BLaER1 treated with 17β-estradiol and CSF1 and Interleukin-3, amounts not matched to agents 10 nM and 100 nM (cell line): ENCODE measurements around the gene AKR1B15.
"Not testable (repeated sequence)": the region's sequence is repeated elsewhere in the genome, so short reads cannot be mapped to it uniquely, and the experiment has no call there.

ENCODE experiments used
- H3K27ac ChIP-seq, 11 experiments: shearing (Covaris generic); formaldehyde crosslinking; 2 replicates each; pipeline ENCODE4 v1.8.1; 2022
- H3K27me3 ChIP-seq, 11 experiments: shearing (Covaris generic); formaldehyde crosslinking; 2 replicates each; pipeline ENCODE4 v1.8.1; 2022
- H3K36me3 ChIP-seq, 11 experiments: shearing (Covaris generic); formaldehyde crosslinking; 2 replicates each; pipeline ENCODE4 v1.8.1; 2022
- H3K4me1 ChIP-seq, 10 experiments: shearing (Covaris generic); formaldehyde crosslinking; 2 replicates each; pipeline ENCODE4 v1.8.1; 2022
- H3K4me2 ChIP-seq, 11 experiments: shearing (Covaris generic); formaldehyde crosslinking; 2 replicates each; pipeline ENCODE4 v1.8.1; 2022
- H3K4me3 ChIP-seq, 10 experiments: shearing (Covaris generic); formaldehyde crosslinking; 2 replicates each; pipeline ENCODE4 v1.8.1; 2022
- H3K9ac ChIP-seq, 11 experiments: shearing (Covaris generic); formaldehyde crosslinking; 2 replicates each; pipeline ENCODE4 v1.8.1; 2022
- H3K9me3 ChIP-seq, 11 experiments: shearing (Covaris generic); formaldehyde crosslinking; replicated peaks in 1 of 11; 2 replicates each; pipeline ENCODE4 v1.8.1; 2022
- H4K20me1 ChIP-seq, 11 experiments: shearing (Covaris generic); formaldehyde crosslinking; 2 replicates each; pipeline ENCODE4 v1.8.1; 2022
- Cebpa-rat ChIP-seq, 11 experiments: shearing (Covaris generic); IDR thresholded peaks; 2 replicates each; pipeline ENCODE4 v1.8.1; 2022

The AKR1B15 gene

DNA sequence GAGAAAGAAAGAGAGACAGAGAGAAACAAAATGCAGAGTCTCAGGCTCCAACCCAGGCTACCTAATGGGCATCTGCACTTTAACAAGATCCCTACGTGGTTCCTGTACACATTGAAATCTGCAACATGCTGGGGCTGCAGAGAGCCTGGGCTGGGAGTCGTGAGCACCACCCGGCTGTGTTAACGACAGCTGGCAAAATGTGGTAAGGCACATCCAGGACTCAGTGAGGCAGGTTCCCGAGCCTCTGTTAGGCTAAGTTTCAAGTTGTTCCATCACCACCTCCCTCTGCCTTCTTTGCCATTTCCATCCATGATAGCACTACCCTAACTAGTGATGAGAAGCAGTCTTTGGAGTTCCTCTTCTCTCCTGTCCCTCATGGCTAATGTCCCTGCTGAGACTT is 20.2 kb upstream of the AKR1B15 start:
- H3K4me2 ChIP-seq = no peak overlapping the region
- H3K27ac ChIP-seq = no peak overlapping the region
- no peak overlapping the region for H3K9ac ChIP-seq
- H4K20me1 ChIP-seq = no peaks in the 10 kb centered on the region
- no peaks in the 10 kb centered on the region for H3K27me3 ChIP-seq
- H3K4me3 ChIP-seq = no peak overlapping the region
- H3K9me3 ChIP-seq = no peaks in the 10 kb centered on the region
- H3K36me3 ChIP-seq = no peaks in the 10 kb centered on the region
- no peak for TF ChIP-seq Cebpa-rat (IDR thresholded peaks at IDR 0.05)
- no peaks in the 10 kb centered on the region for H3K4me1 ChIP-seq

DNA sequence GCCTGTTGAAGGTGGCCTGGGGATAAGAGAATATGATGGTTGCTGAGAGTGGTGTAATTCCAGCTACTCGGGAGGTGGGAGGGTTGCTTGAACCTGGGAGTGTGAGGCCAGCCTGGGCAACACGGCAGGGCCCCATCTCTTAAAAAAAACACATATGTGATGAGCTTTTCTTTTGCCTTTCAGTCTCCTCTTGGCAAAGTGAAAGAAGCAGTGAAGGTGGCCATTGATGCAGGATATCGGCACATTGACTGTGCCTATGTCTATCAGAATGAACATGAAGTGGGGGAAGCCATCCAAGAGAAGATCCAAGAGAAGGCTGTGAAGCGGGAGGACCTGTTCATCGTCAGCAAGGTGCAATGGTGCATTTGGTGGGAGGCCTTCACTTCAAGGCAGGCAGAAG is 18.4 kb upstream of the AKR1B15 start:
- TF ChIP-seq Cebpa-rat (IDR thresholded peaks at IDR 0.05) = no peak
- no peak overlapping the region for H3K4me3 ChIP-seq
- no peaks in the 10 kb centered on the region for H3K36me3 ChIP-seq
- no peak overlapping the region for H3K27ac ChIP-seq
- H3K9me3 ChIP-seq = no peaks in the 10 kb centered on the region
- no peaks in the 10 kb centered on the region for H3K27me3 ChIP-seq
- no peak overlapping the region for H3K4me2 ChIP-seq
- H4K20me1 ChIP-seq = no peaks in the 10 kb centered on the region
- H3K4me1 ChIP-seq = no peaks in the 10 kb centered on the region
- no peak overlapping the region for H3K9ac ChIP-seq

DNA sequence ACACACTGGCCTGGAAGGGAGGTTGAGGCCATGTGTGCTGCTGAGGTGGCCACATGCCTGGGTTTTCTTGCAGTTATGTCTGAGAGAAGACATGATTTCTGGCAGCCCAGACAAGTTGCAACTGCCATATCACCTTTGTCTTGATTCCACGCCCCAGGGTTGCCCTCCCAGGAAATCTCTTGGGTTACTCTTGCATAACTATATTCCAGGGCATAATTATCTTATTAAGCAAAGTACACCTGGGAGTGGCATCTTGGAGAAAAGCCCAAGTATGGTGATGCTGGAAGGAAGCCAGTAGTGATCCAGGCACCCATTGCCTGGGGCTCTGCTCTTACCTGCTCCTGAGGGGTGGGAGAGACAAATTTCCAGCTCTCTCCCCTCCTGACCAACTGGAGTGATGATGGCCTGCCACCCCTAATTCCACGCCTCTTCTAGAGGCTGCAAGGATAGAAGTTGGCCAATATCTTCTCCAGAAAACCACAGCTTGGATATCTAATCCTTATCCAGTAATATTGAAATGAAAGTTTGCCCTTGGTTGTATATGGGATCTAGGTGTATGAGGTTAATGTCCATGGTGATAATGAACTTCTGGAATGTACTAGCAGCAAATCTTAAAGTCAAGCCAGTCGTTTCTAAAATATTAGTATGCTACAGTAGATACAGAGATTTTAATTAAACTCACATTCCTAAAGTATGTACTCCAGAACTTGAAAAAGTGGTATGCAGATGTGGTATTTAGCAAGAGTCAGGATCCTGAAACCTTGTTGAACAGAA is 16.5 kb upstream of the AKR1B15 start:
- Histone ChIP-seq H3K9ac (no peak overlapping the region), H3K36me3 (no peaks in the 10 kb centered on the region), H3K4me1 (no peaks in the 10 kb centered on the region), H3K4me2 (no peak overlapping the region), H4K20me1 (no peaks in the 10 kb centered on the region), H3K4me3 (no peak overlapping the region), H3K9me3 (no peaks in the 10 kb centered on the region), H3K27ac (no peak overlapping the region), H3K27me3 (no peaks in the 10 kb centered on the region)
- TF ChIP-seq Cebpa-rat (IDR thresholded peaks at IDR 0.05) = no peak

DNA sequence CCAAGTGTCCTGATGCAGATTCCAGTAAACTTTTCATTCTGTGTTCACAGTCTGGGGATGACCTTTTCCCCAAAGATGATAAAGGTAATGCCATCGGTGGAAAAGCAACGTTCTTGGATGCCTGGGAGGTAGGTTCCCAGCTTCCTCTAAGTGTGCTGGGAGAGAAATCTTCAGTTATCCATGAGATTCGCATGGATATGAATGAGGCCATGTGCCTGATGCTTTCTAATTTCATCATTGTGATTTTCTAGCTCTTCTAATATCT is 16.0 kb upstream of the AKR1B15 start:
- no peak overlapping the region for H3K4me2 ChIP-seq

DNA sequence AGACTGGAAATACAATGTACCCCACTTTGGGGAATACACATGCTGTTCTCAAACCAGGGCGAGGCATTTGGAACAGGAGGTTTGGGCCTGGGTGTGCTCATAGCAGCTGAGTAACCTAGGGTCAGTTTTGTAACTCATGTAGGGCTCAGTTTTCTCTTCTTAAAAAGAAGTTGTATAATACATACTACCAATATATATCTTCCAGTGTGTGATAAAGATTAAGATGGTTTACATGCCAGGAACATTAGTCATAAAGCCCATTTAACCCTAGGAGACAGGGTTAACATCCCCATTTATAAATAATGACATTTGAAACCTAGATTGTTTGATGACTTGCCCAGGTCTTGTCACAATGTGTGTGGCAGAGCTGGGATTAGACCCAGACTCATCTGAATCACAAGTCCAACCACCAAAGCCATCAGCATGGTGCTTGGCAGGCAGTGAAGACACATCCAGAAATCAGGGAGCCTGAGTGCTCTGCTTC is 15.6 kb upstream of the AKR1B15 start:
- no peaks in the 10 kb centered on the region for H3K36me3 ChIP-seq
- no peak overlapping the region for H3K4me2 ChIP-seq
- H3K9me3 ChIP-seq = no peaks in the 10 kb centered on the region
- H4K20me1 ChIP-seq = no peaks in the 10 kb centered on the region
- no peak overlapping the region for H3K4me3 ChIP-seq
- H3K9ac ChIP-seq = no peak overlapping the region
- TF ChIP-seq Cebpa-rat (IDR thresholded peaks at IDR 0.05) = no peak
- H3K27me3 ChIP-seq = no peaks in the 10 kb centered on the region
- H3K4me1 ChIP-seq = no peaks in the 10 kb centered on the region
- H3K27ac ChIP-seq = no peak overlapping the region

More for the DNA sequence above, 16.0 kb upstream of the AKR1B15 start:
- Histone ChIP-seq H4K20me1 (no peaks in the 10 kb centered on the region), H3K9ac (no peak overlapping the region), H3K4me1 (no peaks in the 10 kb centered on the region), H3K9me3 (no peaks in the 10 kb centered on the region), H3K4me3 (no peak overlapping the region), H3K27ac (no peak overlapping the region), H3K36me3 (no peaks in the 10 kb centered on the region), H3K27me3 (no peaks in the 10 kb centered on the region)
- TF ChIP-seq Cebpa-rat (IDR thresholded peaks at IDR 0.05) = no peak

DNA sequence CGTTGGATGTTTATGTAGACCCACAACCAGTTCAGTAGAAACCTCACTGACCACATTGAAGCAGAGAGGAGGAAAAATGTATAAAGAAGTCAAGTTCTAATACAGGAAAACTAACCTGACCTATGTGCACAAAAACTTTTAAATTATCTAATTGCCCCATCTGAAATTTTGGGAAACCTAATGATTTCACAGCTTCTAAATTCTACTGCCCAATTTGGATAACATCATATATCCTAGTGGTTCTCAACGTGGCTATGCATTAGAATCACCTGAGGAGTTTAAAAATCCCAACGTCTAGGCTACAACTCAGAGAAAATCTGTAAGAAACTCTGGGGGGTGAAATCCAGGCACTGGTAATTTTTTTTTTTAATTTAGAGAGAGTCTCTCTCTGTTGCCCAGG is 14.3 kb upstream of the AKR1B15 start:
- H3K4me2 ChIP-seq = no peak overlapping the region
- no peak overlapping the region for H3K27ac ChIP-seq
- no peaks in the 10 kb centered on the region for H4K20me1 ChIP-seq
- no peak overlapping the region for H3K4me3 ChIP-seq
- no peaks in the 10 kb centered on the region for H3K4me1 ChIP-seq
- no peak overlapping the region for H3K9ac ChIP-seq
- H3K27me3 ChIP-seq = no peaks in the 10 kb centered on the region
- H3K36me3 ChIP-seq = no peaks in the 10 kb centered on the region
- H3K9me3 ChIP-seq = no peaks in the 10 kb centered on the region
- TF ChIP-seq Cebpa-rat (IDR thresholded peaks at IDR 0.05) = no peak

DNA sequence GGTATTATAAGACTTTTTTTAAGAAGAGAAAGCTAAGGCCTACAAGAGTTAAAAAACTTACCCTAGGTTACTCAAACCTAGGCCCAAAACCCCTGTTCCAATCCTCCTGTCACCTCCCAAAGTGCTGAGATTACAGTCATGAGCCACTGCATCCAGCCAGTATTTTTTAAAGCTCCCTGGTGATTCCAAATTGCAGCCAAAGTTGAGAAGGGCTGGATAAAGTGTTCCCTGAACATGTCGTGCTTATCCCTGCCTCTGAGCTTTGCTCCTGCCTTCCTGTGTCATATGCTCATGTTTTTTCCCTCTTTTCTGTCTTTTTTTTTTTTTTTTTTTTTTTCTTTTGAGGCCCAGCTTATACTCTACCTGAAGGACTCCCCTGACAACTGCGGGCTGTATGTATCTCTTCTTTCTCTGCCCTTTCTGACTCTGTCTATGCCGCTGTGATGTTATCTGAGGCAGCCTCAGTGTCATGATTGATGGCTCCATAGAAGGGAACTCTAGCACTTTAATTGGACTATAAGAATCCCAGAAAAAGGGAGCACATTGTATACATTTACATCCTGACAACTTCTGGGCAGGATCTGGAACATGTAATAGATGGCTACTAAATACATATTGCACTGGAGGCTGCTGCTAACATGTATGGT is 13.5 kb upstream of the AKR1B15 start:
- Histone ChIP-seq H3K27ac (no peak overlapping the region), H3K27me3 (no peaks in the 10 kb centered on the region), H3K9me3 (no peaks in the 10 kb centered on the region), H4K20me1 (no peaks in the 10 kb centered on the region), H3K9ac (no peak overlapping the region), H3K4me1 (no peaks in the 10 kb centered on the region), H3K4me3 (no peak overlapping the region), H3K36me3 (no peaks in the 10 kb centered on the region), H3K4me2 (no peak overlapping the region)
- TF ChIP-seq Cebpa-rat (IDR thresholded peaks at IDR 0.05) = no peak

DNA sequence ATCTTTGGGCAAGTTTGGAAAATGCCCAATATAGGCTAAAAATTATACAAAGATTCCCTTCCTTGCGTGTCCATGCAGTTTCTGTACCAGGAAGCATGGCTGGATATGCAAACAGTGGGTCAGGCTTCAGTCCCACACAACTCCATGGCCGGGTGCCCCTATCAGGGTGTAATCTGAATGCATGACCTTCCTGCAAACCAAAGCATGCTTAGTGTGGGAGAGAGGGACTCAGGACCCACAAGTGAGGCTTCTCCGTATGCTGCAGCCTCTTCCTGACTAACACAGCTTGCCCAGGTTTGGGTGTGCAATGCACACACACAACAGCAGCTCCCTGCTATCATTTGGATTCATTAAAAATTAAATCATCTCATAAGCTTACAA is 13.0 kb upstream of the AKR1B15 start:
- H3K27me3 ChIP-seq = no peaks in the 10 kb centered on the region
- no peak overlapping the region for H3K4me3 ChIP-seq
- TF ChIP-seq Cebpa-rat (IDR thresholded peaks at IDR 0.05) = no peak
- H3K4me1 ChIP-seq = no peaks in the 10 kb centered on the region
- H3K9me3 ChIP-seq = no peaks in the 10 kb centered on the region
- H3K9ac ChIP-seq = no peak overlapping the region
- no peak overlapping the region for H3K4me2 ChIP-seq
- H4K20me1 ChIP-seq = no peaks in the 10 kb centered on the region
- no peaks in the 10 kb centered on the region for H3K36me3 ChIP-seq
- no peak overlapping the region for H3K27ac ChIP-seq

DNA sequence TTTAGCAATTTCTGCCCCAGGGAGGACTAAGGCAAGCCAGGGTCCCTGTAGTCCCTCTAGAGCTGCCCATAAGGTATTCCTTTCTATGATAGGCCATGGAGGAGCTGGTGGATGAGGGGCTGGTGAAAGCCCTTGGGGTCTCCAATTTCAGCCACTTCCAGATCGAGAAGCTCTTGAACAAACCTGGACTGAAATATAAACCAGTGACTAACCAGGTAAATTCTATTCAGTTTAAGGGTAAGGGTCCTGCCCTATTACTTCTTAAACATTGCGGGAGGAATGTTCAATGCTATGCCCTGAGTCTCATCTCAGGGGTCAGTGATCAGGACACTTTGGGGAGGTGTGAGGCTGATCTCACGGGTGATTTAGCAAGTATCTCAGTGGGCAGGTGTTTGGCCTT is 12.4 kb upstream of the AKR1B15 start:
- H3K9me3 ChIP-seq, H3K36me3 ChIP-seq, H3K4me3 ChIP-seq, H3K27ac ChIP-seq, H3K9ac ChIP-seq, H3K4me1 ChIP-seq, H3K4me2 ChIP-seq, H4K20me1 ChIP-seq, H3K27me3 ChIP-seq: not testable (repeated sequence)

DNA sequence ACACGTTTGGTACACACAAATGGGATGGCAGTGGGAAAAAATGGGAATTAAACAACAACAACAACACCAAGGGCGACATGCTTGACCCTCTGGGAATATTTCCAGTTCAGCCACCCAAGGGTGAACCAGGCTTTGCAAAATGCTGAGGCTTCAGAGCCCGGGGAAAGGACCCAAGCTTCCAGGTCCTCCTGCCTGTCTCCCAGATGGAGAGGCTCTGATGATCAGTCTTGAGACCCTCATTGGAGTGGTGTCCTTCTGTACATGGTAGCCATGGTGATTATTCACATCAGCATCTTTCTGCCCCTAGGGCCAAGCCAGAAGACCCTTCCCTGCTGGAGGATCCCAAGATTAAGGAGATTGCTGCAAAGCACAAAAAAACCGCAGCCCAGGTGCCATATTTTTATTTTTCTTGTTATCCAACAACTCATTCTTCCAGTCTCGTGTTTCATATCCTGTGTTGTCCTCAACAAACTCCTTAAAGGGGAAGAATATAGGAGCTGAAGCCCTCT is 11.6 kb upstream of the AKR1B15 start:
- H4K20me1 ChIP-seq, H3K36me3 ChIP-seq, H3K4me3 ChIP-seq, H3K9ac ChIP-seq, H3K27me3 ChIP-seq, H3K4me1 ChIP-seq, H3K27ac ChIP-seq, H3K9me3 ChIP-seq, H3K4me2 ChIP-seq: not testable (repeated sequence)
